HG03066 (cell line): Measurements from ENCODE around the gene SERPIND1.
"Not testable (repeated sequence)": the region's sequence is repeated elsewhere in the genome, so short reads cannot be mapped to it uniquely, and the experiment has no call there.

Source experiments
- ATAC-seq: cut with Tn5 transposase; IDR thresholded peaks from one replicate; pipeline ENCODE4 v1.9.1; 2021; ENCODE audit warnings: low read depth; ENCODE audit not compliant: unreplicated experiment

SERPIND1 gene

GRCh38 chr22:20811171-20811570 is 37.3 kb downstream of the SERPIND1 start:
- no peak for ATAC-seq

GRCh38 chr22:20811971-20812660 is 38.2 kb downstream of the SERPIND1 start:
- ATAC-seq, result no peak

- ATAC-seq, result no peak
Measured at GRCh38 chr22:20813056-20813455, 39.1 kb downstream of the SERPIND1 start.

- no peak for ATAC-seq
Measured at GRCh38 chr22:20814221-20814808, 40.4 kb downstream of the SERPIND1 start.

- no peak for ATAC-seq
Measured at GRCh38 chr22:20815477-20816050, 41.7 kb downstream of the SERPIND1 start.

- ATAC-seq, result no peak
Measured at GRCh38 chr22:20816559-20816958, 42.6 kb downstream of the SERPIND1 start.

- ATAC-seq, result no peak
Measured at GRCh38 chr22:20818471-20818870, 44.6 kb downstream of the SERPIND1 start.

GRCh38 chr22:20819471-20819870 is 45.6 kb downstream of the SERPIND1 start:
- ATAC-seq, result no peak

GRCh38 chr22:20821717-20822239 is 47.9 kb downstream of the SERPIND1 start:
- not testable (repeated sequence) for ATAC-seq

- ATAC-seq, result no peak
Measured at GRCh38 chr22:20822240-20822639, 48.3 kb downstream of the SERPIND1 start.

GRCh38 chr22:20823264-20823663 is 49.4 kb downstream of the SERPIND1 start:
- no peak for ATAC-seq

- ATAC-seq, result not testable (repeated sequence)
Measured at GRCh38 chr22:20825216-20825615, 51.3 kb downstream of the SERPIND1 start.

- no peak for ATAC-seq
Measured at GRCh38 chr22:20825624-20826023, 51.7 kb downstream of the SERPIND1 start.

GRCh38 chr22:20826373-20827152 is 52.6 kb downstream of the SERPIND1 start:
- not testable (repeated sequence) for ATAC-seq

GRCh38 chr22:20829491-20830134 is 55.7 kb downstream of the SERPIND1 start:
- ATAC-seq, result no peak

- no peak for ATAC-seq
Measured at GRCh38 chr22:20833225-20833665, 59.3 kb downstream of the SERPIND1 start.

GRCh38 chr22:20834206-20834605 is 60.3 kb downstream of the SERPIND1 start:
- ATAC-seq, result no peak

- no peak for ATAC-seq
Measured at GRCh38 chr22:20834725-20835124, 60.8 kb downstream of the SERPIND1 start.
